ENCODE data around the gene NREP. TPM values are rescaled to one million over a fixed set of nuclear protein-coding genes. Genes with fewer than 3 reads are reported as not detected.

NREP gene
- total RNA-seq, 1 experiment from 2014 or later = 2.3 TPM

GRCh38 chr5:111784491-111785181 lies 27.6 kb upstream of the NREP start:
- no peak for TF ChIP-seq CTCF (IDR thresholded peaks at IDR 0.05; ENCODE audit: insufficient read depth in 1 of 2, low read depth in 1 of 2, low read length in 1 of 2, severe bottlenecking in 1 of 2, unreplicated experiment in 1 of 2)
- Mint-ChIP-seq H3K27me3 (ENCODE audit: insufficient read depth, unreplicated experiment) (peaks cover 20% of the 10 kb centered on the region), H3K4me1 (ENCODE audit: low read depth, unreplicated experiment) (no peaks in the 10 kb centered on the region), H3K36me3 (ENCODE audit: insufficient read depth, unreplicated experiment) (no peaks in the 10 kb centered on the region), H3K4me3 (ENCODE audit: unreplicated experiment) (no peak overlapping the region), H3K9me3 (ENCODE audit: unreplicated experiment) (no peaks in the 10 kb centered on the region), H3K27ac (ENCODE audit: unreplicated experiment) (no peak overlapping the region)
- BruUV-seq (replicated peaks) = no TSS peak
- intact Hi-C loops (cut with micrococcal nuclease; ENCODE audit: unreplicated experiment) = no loop called here
- Histone ChIP-seq H3K4me3 (ENCODE audit: low read depth, low read length) (no peak overlapping the region), H3K36me3 (ENCODE audit: control insufficient read depth, insufficient read depth, low read length) (no peaks in the 10 kb centered on the region), H3K9me3 (no peaks in the 10 kb centered on the region), H3K4me1 (no peaks in the 10 kb centered on the region), H3K27me3 (replicated peaks; ENCODE audit: control insufficient read depth, insufficient read depth, low read length) (no peaks in the 10 kb centered on the region; the same call in 1 of the 2 replicates)
- ChIA-PET CTCF (no interaction called here), POLR2A (no interaction called here)
- DNase-seq = no peak

- DNase-seq = no peak
- Histone ChIP-seq H3K36me3 (ENCODE audit: control insufficient read depth, insufficient read depth, low read length) (no peaks in the 10 kb centered on the region), H3K27me3 (replicated peaks; ENCODE audit: control insufficient read depth, insufficient read depth, low read length) (no peaks in the 10 kb centered on the region; the same call in 1 of the 2 replicates), H3K4me1 (no peaks in the 10 kb centered on the region), H3K9me3 (no peaks in the 10 kb centered on the region), H3K4me3 (ENCODE audit: low read depth, low read length) (no peak overlapping the region)
- no peak for TF ChIP-seq CTCF (IDR thresholded peaks at IDR 0.05; ENCODE audit: insufficient read depth in 1 of 2, low read depth in 1 of 2, low read length in 1 of 2, severe bottlenecking in 1 of 2, unreplicated experiment in 1 of 2)
- ChIA-PET POLR2A (no interaction called here), CTCF (no interaction called here)
- intact Hi-C loops (cut with micrococcal nuclease; ENCODE audit: unreplicated experiment) = no loop called here
- Mint-ChIP-seq H3K4me1 (ENCODE audit: low read depth, unreplicated experiment) (no peaks in the 10 kb centered on the region), H3K4me3 (ENCODE audit: unreplicated experiment) (no peak overlapping the region), H3K36me3 (ENCODE audit: insufficient read depth, unreplicated experiment) (no peaks in the 10 kb centered on the region), H3K27ac (ENCODE audit: unreplicated experiment) (no peak overlapping the region), H3K27me3 (ENCODE audit: insufficient read depth, unreplicated experiment) (peaks cover 20% of the 10 kb centered on the region), H3K9me3 (ENCODE audit: unreplicated experiment) (no peaks in the 10 kb centered on the region)
- BruUV-seq (replicated peaks) = no TSS peak
Measured at GRCh38 chr5:111783537-111783936, 26.5 kb upstream of the NREP start.

DNA sequence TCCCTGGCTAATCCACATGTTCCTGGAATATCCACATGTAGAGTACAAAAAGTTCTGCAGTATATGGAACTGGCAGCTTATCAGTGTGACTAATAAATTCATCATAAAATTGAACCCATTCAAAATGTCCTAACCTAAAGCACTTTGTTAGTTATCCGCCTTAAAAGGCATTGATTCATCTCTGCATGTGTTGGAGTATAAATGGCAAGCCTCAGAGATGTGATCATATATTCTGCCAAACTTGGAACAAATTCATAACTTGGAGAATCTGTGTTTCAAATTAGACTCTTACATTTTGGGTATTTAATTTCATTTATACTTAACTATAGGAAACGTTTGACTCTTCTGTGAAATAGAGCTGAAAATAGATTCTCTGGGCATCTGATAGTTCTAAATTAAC lies 25.2 kb upstream of the NREP start:
- BruUV-seq (replicated peaks) = no TSS peak
- H3K27me3 Mint-ChIP-seq (ENCODE audit: insufficient read depth, unreplicated experiment) = peaks cover 23% of the 10 kb centered on the region
- ChIA-PET POLR2A (no interaction called here), CTCF (no interaction called here)
- Histone ChIP-seq H3K4me3 (ENCODE audit: low read depth, low read length) (no peak overlapping the region), H3K36me3 (ENCODE audit: control insufficient read depth, insufficient read depth, low read length) (no peaks in the 10 kb centered on the region), H3K9me3 (no peaks in the 10 kb centered on the region), H3K27me3 (replicated peaks; ENCODE audit: control insufficient read depth, insufficient read depth, low read length) (no peaks in the 10 kb centered on the region; the same call in 1 of the 2 replicates), H3K4me1 (no peaks in the 10 kb centered on the region)
- H3K27ac Mint-ChIP-seq (ENCODE audit: unreplicated experiment) = no peak overlapping the region
- H3K36me3 Mint-ChIP-seq (ENCODE audit: insufficient read depth, unreplicated experiment) = no peaks in the 10 kb centered on the region
- intact Hi-C loops (cut with micrococcal nuclease; ENCODE audit: unreplicated experiment) = no loop called here
- peaks cover 4% of the 10 kb centered on the region for H3K4me1 Mint-ChIP-seq (ENCODE audit: low read depth, unreplicated experiment)
- DNase-seq = no peak
- H3K9me3 Mint-ChIP-seq (ENCODE audit: unreplicated experiment) = no peaks in the 10 kb centered on the region
- no peak for TF ChIP-seq CTCF (IDR thresholded peaks at IDR 0.05; ENCODE audit: insufficient read depth in 1 of 2, low read depth in 1 of 2, low read length in 1 of 2, severe bottlenecking in 1 of 2, unreplicated experiment in 1 of 2)
- no peak overlapping the region for H3K4me3 Mint-ChIP-seq (ENCODE audit: unreplicated experiment)

Data from Caco-2 (cell line).